Measurements from ENCODE around the gene ESYT1. TPM values are rescaled to one million over a fixed set of nuclear protein-coding genes. Genes with fewer than 3 reads are reported as not detected.

ESYT1 gene
- total RNA-seq, 2 experiments from 2014 or later, result 85.9 to 112 TPM

DNA sequence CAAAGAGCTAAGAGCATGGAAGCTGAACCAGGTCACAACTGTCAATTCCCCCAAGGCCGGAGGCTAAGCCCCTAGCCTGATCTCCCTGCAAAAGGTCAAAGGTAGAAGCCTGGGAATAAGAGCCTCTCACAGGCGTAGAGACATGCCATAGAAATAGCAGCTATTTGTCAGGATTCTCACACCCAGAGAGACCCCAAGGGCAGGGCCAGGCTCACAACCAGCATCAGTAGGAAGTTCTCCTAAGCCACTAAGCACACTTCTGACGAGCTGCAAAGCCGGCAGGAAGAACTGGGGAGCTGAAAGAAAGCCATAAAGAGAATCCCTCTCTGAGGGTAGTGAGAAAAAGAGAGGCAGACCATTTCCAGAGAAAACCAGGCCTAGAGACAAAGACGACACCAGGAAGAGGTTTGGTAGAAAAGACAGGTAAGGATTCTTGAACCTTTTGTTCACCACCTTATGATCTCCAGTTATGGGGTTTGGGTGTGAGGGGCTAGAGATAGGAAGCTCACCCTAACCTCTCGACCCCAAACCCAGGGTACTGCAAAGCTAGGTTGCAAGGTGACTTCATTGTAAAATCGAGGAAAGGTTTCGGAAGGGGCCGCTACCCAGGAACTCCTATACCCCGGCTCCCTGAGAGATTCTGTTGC, 60.2 kb downstream of the ESYT1 start:
- peaks cover 37% of the 10 kb centered on the region for H3K4me1 ChIP-seq (ENCODE audit: insufficient read depth, low read length, poor library complexity, severe bottlenecking)
- H3K79me2 ChIP-seq (ENCODE audit: insufficient read depth, low read depth, low read length), result peaks cover 31% of the 10 kb centered on the region
- no peaks in the 10 kb centered on the region for H3K9me3 ChIP-seq (ENCODE audit: low read length)
- no peak overlapping the region for H2AFZ ChIP-seq (ENCODE audit: low read length)
- peak; percentile 40 for DNase-seq (ENCODE audit: low spot score)
- no TSS peak for BruUV-seq (replicated peaks)
- H3K4me2 ChIP-seq (ENCODE audit: low read length), result peak overlapping the region; percentile 93
- no peak for TF ChIP-seq EZH2phosphoT487 (IDR thresholded peaks at IDR 0.05; ENCODE audit: borderline replicate concordance, low read depth, low read length)
- TF ChIP-seq, protein P1, sequence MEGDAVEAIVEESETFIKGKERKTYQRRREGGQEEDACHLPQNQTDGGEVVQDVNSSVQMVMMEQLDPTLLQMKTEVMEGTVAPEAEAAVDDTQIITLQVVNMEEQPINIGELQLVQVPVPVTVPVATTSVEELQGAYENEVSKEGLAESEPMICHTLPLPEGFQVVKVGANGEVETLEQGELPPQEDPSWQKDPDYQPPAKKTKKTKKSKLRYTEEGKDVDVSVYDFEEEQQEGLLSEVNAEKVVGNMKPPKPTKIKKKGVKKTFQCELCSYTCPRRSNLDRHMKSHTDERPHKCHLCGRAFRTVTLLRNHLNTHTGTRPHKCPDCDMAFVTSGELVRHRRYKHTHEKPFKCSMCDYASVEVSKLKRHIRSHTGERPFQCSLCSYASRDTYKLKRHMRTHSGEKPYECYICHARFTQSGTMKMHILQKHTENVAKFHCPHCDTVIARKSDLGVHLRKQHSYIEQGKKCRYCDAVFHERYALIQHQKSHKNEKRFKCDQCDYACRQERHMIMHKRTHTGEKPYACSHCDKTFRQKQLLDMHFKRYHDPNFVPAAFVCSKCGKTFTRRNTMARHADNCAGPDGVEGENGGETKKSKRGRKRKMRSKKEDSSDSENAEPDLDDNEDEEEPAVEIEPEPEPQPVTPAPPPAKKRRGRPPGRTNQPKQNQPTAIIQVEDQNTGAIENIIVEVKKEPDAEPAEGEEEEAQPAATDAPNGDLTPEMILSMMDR (conservative IDR thresholded peaks at IDR 0.05; ENCODE audit: low read length), result no peak
- 0 out of 2 replicates have a peak, but pooled peaks cover 4% of the 10 kb centered on the region for H4K20me1 ChIP-seq (ENCODE audit: insufficient read depth, low read length)
- peak overlapping the region; percentile 79 for H3K4me3 ChIP-seq (ENCODE audit: low read depth, low read length, poor library complexity, severe bottlenecking)
- intact Hi-C loops (cut with micrococcal nuclease; ENCODE audit: unreplicated experiment), result loop anchor here (2.0 to 5.0 kb wide), 3 partner anchors 29 to 449 kb away; partner anchors contain the start of gene MYL6
- peak overlapping the region; percentile 46 for H3K27ac ChIP-seq (ENCODE audit: low read depth, low read length, poor library complexity, severe bottlenecking)
- ChIA-PET CTCF (ENCODE audit: unreplicated experiment) (interaction anchor here (0.8 to 2.5 kb wide), 6 partner anchors 20 to 450 kb away, joined by 3 to 23 read pairs (median 4); partner anchors contain the start of genes RNF41 and ZC3H10), POLR2A (interaction anchor here (0.5 to 3.4 kb wide), 16 partner anchors 18 to 440 kb away, joined by 3 to 22 read pairs (median 3); partner anchors contain the start of genes ESYT1, MYL6B, RNF41 and RPL41)
- no peaks in the 10 kb centered on the region for H3K9me2 ChIP-seq (ENCODE audit: insufficient read depth, low read length)
- peaks cover 42% of the 10 kb centered on the region for H3K36me3 ChIP-seq (ENCODE audit: insufficient read depth, low read length)

DNA sequence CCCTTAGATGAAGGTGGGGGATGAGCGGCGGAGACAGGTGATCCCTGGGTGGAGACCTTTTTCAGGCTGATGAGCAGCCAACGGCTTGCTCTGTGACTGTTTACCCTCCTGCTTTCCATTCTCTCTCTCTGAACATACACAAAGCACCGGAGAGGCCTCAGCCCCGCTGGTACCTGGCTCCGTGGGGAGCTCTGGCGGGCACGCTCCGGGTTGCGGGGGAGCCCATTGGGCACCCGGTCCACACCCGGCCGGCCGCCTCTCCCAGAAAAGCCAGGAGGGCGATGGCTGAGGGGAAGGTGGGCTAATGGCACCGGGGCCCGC, 60.7 kb downstream of the ESYT1 start:
- BruUV-seq (replicated peaks), result no TSS peak
- no peak overlapping the region for H2AFZ ChIP-seq (ENCODE audit: low read length)

More for the DNA sequence above, 60.7 kb downstream of the ESYT1 start:
- peak; percentile 37 for DNase-seq (ENCODE audit: low spot score)
- Histone ChIP-seq H3K4me3 (ENCODE audit: low read depth, low read length, poor library complexity, severe bottlenecking) (peak overlapping the region; percentile 79), H3K4me1 (ENCODE audit: insufficient read depth, low read length, poor library complexity, severe bottlenecking) (peaks cover 40% of the 10 kb centered on the region), H3K79me2 (ENCODE audit: insufficient read depth, low read depth, low read length) (peaks cover 31% of the 10 kb centered on the region), H3K9me2 (ENCODE audit: insufficient read depth, low read length) (no peaks in the 10 kb centered on the region), H3K36me3 (ENCODE audit: insufficient read depth, low read length) (peaks cover 37% of the 10 kb centered on the region), H3K27ac (ENCODE audit: low read depth, low read length, poor library complexity, severe bottlenecking) (peak overlapping the region; percentile 46), H3K4me2 (ENCODE audit: low read length) (peak overlapping the region; percentile 93), H3K9me3 (ENCODE audit: low read length) (no peaks in the 10 kb centered on the region), H4K20me1 (ENCODE audit: insufficient read depth, low read length) (0 out of 2 replicates have a peak, but pooled peaks cover 4% of the 10 kb centered on the region)
- ChIA-PET CTCF (ENCODE audit: unreplicated experiment) (interaction anchor here (0.6 to 2.5 kb wide), 9 partner anchors 19 to 1708 kb away, joined by 3 to 23 read pairs (median 5); partner anchors contain the start of genes RNF41, RPL41 and ZC3H10), POLR2A (interaction anchor here (0.5 to 3.4 kb wide), 12 partner anchors 12 to 502 kb away, joined by 3 to 22 read pairs (median 5); partner anchors contain the start of genes ESYT1, MYL6B, RNF41 and RPL41)
- TF ChIP-seq, protein P1 (conservative IDR thresholded peaks at IDR 0.05; ENCODE audit: low read length), result no peak
- TF ChIP-seq EZH2phosphoT487 (IDR thresholded peaks at IDR 0.05; ENCODE audit: borderline replicate concordance, low read depth, low read length), result no peak
- intact Hi-C loops (cut with micrococcal nuclease; ENCODE audit: unreplicated experiment), result loop anchor here (1.0 to 5.0 kb wide), 5 partner anchors 30 to 450 kb away; partner anchors contain the start of gene MYL6
